HG03045 (cell line): ENCODE data around the gene JUNB.

Experiments used
- ATAC-seq: cut with Tn5 transposase; IDR thresholded peaks from one replicate; pipeline ENCODE4 v1.9.1; 2021; ENCODE audit warnings: mild to moderate bottlenecking, moderate library complexity; ENCODE audit not compliant: unreplicated experiment

JUNB gene

DNA sequence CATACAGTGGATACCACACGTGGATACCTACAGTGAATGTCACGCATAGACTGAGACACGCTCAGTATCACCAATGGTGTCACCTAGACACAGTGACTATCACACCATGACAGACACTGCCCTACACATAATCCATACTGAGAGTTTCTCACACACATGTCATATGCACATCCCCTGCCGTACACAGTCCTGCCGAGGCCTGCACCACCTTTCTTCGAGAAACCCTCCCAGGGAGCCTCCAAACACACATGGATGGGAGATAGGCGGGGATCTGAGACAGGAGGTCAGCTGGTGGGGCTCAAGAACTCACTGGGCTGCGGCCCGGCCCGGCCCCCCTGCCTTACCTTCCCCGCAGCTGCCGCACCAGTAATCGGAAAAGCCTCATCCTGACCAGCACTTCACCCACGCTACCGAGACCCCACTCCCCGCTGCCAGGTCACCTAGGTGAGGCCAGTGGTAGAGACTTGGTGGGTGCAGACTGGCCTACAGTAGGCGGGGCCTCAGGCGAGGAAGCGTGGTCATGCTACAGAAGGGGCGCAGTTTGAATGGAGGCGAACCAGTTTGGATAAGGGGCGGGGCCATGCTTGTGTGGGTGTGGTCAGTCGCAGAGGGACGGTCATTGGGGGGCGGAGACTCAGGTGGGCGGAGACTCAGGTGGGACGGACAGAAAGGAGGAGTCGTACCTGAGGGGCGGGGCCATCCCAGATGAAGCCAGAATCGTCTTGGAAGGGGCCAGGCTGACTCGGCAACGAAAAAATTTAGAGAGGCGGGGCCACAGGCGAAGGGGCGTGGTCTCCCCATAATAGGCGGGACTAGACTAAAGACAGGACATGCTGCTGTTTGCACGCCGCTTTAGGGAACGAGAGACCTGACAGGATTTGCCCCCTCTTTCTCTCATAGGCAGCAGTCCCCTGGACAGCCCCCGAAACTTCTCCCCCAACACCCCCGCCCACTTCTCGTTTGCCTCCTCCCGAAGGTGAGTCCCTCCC is 49.1 kb downstream of the JUNB start:
- no peak for ATAC-seq

- no peak for ATAC-seq
Measured at GRCh38 chr19:12841094-12841493, 49.8 kb downstream of the JUNB start.

DNA sequence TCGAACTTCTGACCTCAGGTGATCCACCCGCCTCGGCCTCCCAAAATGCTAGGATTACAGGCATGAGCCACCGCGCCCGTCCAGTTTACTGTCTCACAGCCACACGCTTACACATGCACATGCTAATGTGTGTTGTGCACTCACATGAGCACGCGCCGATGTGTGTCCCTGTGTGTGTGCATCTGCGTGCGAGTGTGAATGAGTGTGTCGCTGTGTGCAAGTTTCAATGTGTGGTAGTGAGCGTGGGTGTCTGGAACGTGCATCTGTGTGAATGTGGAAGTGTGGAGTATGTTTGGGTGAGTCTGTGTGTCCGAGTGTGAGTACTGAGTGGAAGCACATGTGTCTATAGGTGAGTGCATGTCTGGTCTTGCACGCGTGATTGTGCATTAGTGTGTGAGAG is 51.2 kb downstream of the JUNB start:
- no peak for ATAC-seq
